SK-N-SH treated with all-trans-retinoic acid at 6 μM for 48 hours (cell line): Measurements from ENCODE around the gene PTOV1.
A peak's percentile ranks its signal among the peaks of the same experiment; 100 is the strongest.

Source experiments
- ATAC-seq: fragments of 200-7000 bp; cut with Tn5 transposase; 3 replicates; pipeline ENCODE4 v1.9.1; 2020; ENCODE audit warnings: mild to moderate bottlenecking, moderate library complexity
- CSDC2 ChIP-seq: fragments of 250-450 bp; sonication (Bioruptor Pico); IDR thresholded peaks from 2 replicates; pipeline ENCODE4 v1.5.0; 2020; ENCODE audit warnings: mild to moderate bottlenecking, moderate library complexity
- GLIS3 ChIP-seq: fragments of 250-450 bp; sonication (Bioruptor Pico); IDR thresholded peaks from 2 replicates; pipeline ENCODE4 v1.5.0; 2020; ENCODE audit warnings: mild to moderate bottlenecking, moderate library complexity
- ISL1 ChIP-seq: fragments of 250-450 bp; sonication (Bioruptor Pico); IDR thresholded peaks from 2 replicates; pipeline ENCODE4 v2.1.2; 2022; ENCODE audit warnings: mild to moderate bottlenecking, moderate library complexity
- OSR1 ChIP-seq: fragments of 250-450 bp; sonication (Bioruptor Pico); IDR thresholded peaks from 2 replicates; pipeline ENCODE4 v1.8.0; 2022; ENCODE audit warnings: moderate library complexity, mild to moderate bottlenecking, inconsistent platforms
- POU6F1 ChIP-seq: fragments of 250-450 bp; sonication (Bioruptor Pico); IDR thresholded peaks from 2 replicates; pipeline ENCODE4 v1.8.0; 2021; ENCODE audit warnings: low read depth, mild to moderate bottlenecking, moderate library complexity, borderline replicate concordance
- RARB ChIP-seq: fragments of 250-450 bp; sonication (Bioruptor Pico); IDR thresholded peaks from 2 replicates; pipeline ENCODE4 v1.8.0; 2021; ENCODE audit warnings: mild to moderate bottlenecking, moderate library complexity
- SNAI2 ChIP-seq: fragments of 250-450 bp; sonication (Bioruptor Pico); IDR thresholded peaks from 2 replicates; pipeline ENCODE4 v1.5.0; 2020; ENCODE audit warnings: mild to moderate bottlenecking, moderate library complexity
- TCF4 ChIP-seq: fragments of 250-450 bp; sonication (Bioruptor Pico); IDR thresholded peaks from 2 replicates; pipeline ENCODE4 v1.8.0; 2021; ENCODE audit warnings: mild to moderate bottlenecking, moderate library complexity, borderline replicate concordance
- TOX ChIP-seq: fragments of 250-450 bp; sonication (Bioruptor Pico); IDR thresholded peaks from 2 replicates; pipeline ENCODE4 v1.8.0; 2021; ENCODE audit warnings: mild to moderate bottlenecking, moderate library complexity, borderline replicate concordance
- ZFP3 ChIP-seq: fragments of 250-450 bp; sonication (Bioruptor Pico); IDR thresholded peaks from 2 replicates; pipeline ENCODE4 v1.5.0; 2020; ENCODE audit warnings: mild to moderate bottlenecking, moderate library complexity
- ZNF70 ChIP-seq: fragments of 450-650 bp; formaldehyde crosslinking; IDR thresholded peaks from 2 replicates; pipeline ENCODE4 v1.5.0; 2020; ENCODE audit warnings: mild to moderate bottlenecking, moderate library complexity
- ZNF8 ChIP-seq: fragments of 450-650 bp; formaldehyde crosslinking; IDR thresholded peaks from 2 replicates; pipeline ENCODE4 v1.5.0; 2020; ENCODE audit warnings: mild to moderate bottlenecking, moderate library complexity
- TF ChIP-seq, protein P1 (sequence below): fragments of 250-450 bp; sonication (Bioruptor Pico); IDR thresholded peaks from 2 replicates; pipeline ENCODE4 v1.5.0; 2020; ENCODE audit warnings: mild to moderate bottlenecking, moderate library complexity
- TF ChIP-seq, protein P2 (sequence below): fragments of 250-450 bp; sonication (Bioruptor Pico); IDR thresholded peaks from 2 replicates; pipeline ENCODE4 v1.5.1; 2020; ENCODE audit warnings: low read depth, mild to moderate bottlenecking, moderate library complexity
- TF ChIP-seq, protein P3 (sequence below): fragments of 250-450 bp; sonication (Bioruptor Pico); IDR thresholded peaks from 2 replicates; pipeline ENCODE4 v1.5.1; 2021; ENCODE audit warnings: mild to moderate bottlenecking, moderate library complexity

The PTOV1 gene

GRCh38 chr19:49875857-49876421, 25.0 kb downstream of the PTOV1 start (continued):
- TF ChIP-seq, protein P1, sequence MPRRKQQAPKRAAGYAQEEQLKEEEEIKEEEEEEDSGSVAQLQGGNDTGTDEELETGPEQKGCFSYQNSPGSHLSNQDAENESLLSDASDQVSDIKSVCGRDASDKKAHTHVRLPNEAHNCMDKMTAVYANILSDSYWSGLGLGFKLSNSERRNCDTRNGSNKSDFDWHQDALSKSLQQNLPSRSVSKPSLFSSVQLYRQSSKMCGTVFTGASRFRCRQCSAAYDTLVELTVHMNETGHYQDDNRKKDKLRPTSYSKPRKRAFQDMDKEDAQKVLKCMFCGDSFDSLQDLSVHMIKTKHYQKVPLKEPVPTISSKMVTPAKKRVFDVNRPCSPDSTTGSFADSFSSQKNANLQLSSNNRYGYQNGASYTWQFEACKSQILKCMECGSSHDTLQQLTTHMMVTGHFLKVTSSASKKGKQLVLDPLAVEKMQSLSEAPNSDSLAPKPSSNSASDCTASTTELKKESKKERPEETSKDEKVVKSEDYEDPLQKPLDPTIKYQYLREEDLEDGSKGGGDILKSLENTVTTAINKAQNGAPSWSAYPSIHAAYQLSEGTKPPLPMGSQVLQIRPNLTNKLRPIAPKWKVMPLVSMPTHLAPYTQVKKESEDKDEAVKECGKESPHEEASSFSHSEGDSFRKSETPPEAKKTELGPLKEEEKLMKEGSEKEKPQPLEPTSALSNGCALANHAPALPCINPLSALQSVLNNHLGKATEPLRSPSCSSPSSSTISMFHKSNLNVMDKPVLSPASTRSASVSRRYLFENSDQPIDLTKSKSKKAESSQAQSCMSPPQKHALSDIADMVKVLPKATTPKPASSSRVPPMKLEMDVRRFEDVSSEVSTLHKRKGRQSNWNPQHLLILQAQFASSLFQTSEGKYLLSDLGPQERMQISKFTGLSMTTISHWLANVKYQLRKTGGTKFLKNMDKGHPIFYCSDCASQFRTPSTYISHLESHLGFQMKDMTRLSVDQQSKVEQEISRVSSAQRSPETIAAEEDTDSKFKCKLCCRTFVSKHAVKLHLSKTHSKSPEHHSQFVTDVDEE (CRISPR knock-in tag), result no peak
- TF ChIP-seq TCF4 (CRISPR knock-in tag) (no peak), OSR1 (CRISPR knock-in tag) (no peak), ISL1 (CRISPR knock-in tag) (no peak), CSDC2 (CRISPR knock-in tag) (no peak), SNAI2 (CRISPR knock-in tag) (no peak), RARB (no peak), TOX (CRISPR knock-in tag) (no peak), ZNF70 (CRISPR knock-in tag) (no peak)
- TF ChIP-seq, protein P2, sequence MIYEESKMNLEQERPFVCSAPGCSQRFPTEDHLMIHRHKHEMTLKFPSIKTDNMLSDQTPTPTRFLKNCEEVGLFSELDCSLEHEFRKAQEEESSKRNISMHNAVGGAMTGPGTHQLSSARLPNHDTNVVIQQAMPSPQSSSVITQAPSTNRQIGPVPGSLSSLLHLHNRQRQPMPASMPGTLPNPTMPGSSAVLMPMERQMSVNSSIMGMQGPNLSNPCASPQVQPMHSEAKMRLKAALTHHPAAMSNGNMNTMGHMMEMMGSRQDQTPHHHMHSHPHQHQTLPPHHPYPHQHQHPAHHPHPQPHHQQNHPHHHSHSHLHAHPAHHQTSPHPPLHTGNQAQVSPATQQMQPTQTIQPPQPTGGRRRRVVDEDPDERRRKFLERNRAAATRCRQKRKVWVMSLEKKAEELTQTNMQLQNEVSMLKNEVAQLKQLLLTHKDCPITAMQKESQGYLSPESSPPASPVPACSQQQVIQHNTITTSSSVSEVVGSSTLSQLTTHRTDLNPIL, result no peak

GRCh38 chr19:49876422-49877019, 25.6 kb downstream of the PTOV1 start:
- ATAC-seq, result peak; percentile 75
- TF ChIP-seq, protein P3, sequence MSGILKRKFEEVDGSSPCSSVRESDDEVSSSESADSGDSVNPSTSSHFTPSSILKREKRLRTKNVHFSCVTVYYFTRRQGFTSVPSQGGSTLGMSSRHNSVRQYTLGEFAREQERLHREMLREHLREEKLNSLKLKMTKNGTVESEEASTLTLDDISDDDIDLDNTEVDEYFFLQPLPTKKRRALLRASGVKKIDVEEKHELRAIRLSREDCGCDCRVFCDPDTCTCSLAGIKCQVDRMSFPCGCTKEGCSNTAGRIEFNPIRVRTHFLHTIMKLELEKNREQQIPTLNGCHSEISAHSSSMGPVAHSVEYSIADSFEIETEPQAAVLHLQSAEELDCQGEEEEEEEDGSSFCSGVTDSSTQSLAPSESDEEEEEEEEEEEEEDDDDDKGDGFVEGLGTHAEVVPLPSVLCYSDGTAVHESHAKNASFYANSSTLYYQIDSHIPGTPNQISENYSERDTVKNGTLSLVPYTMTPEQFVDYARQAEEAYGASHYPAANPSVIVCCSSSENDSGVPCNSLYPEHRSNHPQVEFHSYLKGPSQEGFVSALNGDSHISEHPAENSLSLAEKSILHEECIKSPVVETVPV, result no peak
- TF ChIP-seq ZFP3 (0 out of 2 replicates have a peak, but pooled peaks have one; percentile 36), ZNF8 (CRISPR knock-in tag) (no peak)
- TF ChIP-seq, protein P1 (CRISPR knock-in tag), result peak; percentile 78; the same call in 1 of the 2 replicates

- ATAC-seq, result peak; percentile 83
- TF ChIP-seq GLIS3, result no peak
- TF ChIP-seq POU6F1 (CRISPR knock-in tag), result 0 out of 2 replicates have a peak, but pooled peaks have one; percentile 49
- TF ChIP-seq, protein P3, result no peak
Measured at GRCh38 chr19:49877020-49877878, 26.3 kb downstream of the PTOV1 start, which contains the start of the genes AKT1S1 and TBC1D17. Gene AKT1S1 (minus strand): TSS chr19:49877355. CDS start chr19:49873295, 4,060 bp downstream. Gene TBC1D17 (plus strand): TSS chr19:49877702. CDS start chr19:49877724, 22 bp downstream.
